Liver (tissue), 9 donors: Measurements from ENCODE around the gene KCTD6. TPM values are rescaled to one million over a fixed set of nuclear protein-coding genes. Genes with fewer than 3 reads are reported as not detected.

Source experiments
- DNase-seq: peaks from one replicate; pipeline ENCODE4 v3.0.0-alpha.2; 2017; ENCODE audit warnings: low spot score
- H3K27ac ChIP-seq, 2 donors: one replicate each; pipeline ENCODE4 v1.7.0; 2013; ENCODE audit warnings: inconsistent platforms in 2 of 2, low read length in 2 of 2, control low read depth in 1 of 2, low read depth in 1 of 2, mild to moderate bottlenecking in 1 of 2
- H3K27me3 ChIP-seq, 4 donors: one replicate each; pipeline versions ENCODE4 v1.6.1 to v1.7.0; 2013; ENCODE audit warnings: low read length in 3 of 4, inconsistent platforms in 1 of 4, mild to moderate bottlenecking in 1 of 4, moderate library complexity in 1 of 4; ENCODE audit not compliant: control insufficient read depth in 4 of 4, insufficient read depth in 4 of 4
- H3K36me3 ChIP-seq, 4 donors: one replicate each; pipeline versions ENCODE4 v1.6.1 to v1.7.0; 2013; ENCODE audit warnings: low read length in 3 of 4, mild to moderate bottlenecking in 3 of 4, low read depth in 1 of 4, moderate library complexity in 1 of 4; ENCODE audit not compliant: control insufficient read depth in 4 of 4, insufficient read depth in 3 of 4
- H3K4me1 ChIP-seq, 4 donors: one replicate each; pipeline versions ENCODE4 v1.6.1 to v1.7.0; 2013; ENCODE audit warnings: low read length in 3 of 4, mild to moderate bottlenecking in 3 of 4, moderate library complexity in 1 of 4; ENCODE audit not compliant: control insufficient read depth in 4 of 4, insufficient read depth in 4 of 4
- H3K4me3 ChIP-seq, 3 donors: one replicate each; pipeline versions ENCODE4 v1.6.1 to v1.7.0; 2013; ENCODE audit warnings: low read length in 3 of 3, control low read depth in 1 of 3, low read depth in 1 of 3, mild to moderate bottlenecking in 1 of 3
- H3K9ac ChIP-seq, 2 donors: one replicate each; pipeline ENCODE4 v1.7.0; 2013; ENCODE audit warnings: low read length in 2 of 2, mild to moderate bottlenecking in 2 of 2, moderate library complexity in 2 of 2, control low read depth in 1 of 2, low read depth in 1 of 2
- H3K9me3 ChIP-seq, 4 donors: one replicate each; pipeline versions ENCODE4 v1.6.1 to v1.7.0; 2013; ENCODE audit warnings: low read length in 3 of 4; ENCODE audit not compliant: control insufficient read depth in 4 of 4
- EGR1 ChIP-seq, 2 donors: IDR thresholded peaks; 2 replicates each; pipeline ENCODE4 v1.6.1; 2016 to 2018; ENCODE audit warnings: antibody characterized with exemption in 2 of 2, low read depth in 2 of 2
- FOXA1 ChIP-seq: IDR thresholded peaks from 2 replicates; pipeline ENCODE4 v1.6.1; 2016; ENCODE audit warnings: antibody characterized with exemption
- GABPA ChIP-seq, 2 donors: IDR thresholded peaks in 1 of 2; conservative IDR thresholded peaks in 1 of 2; 2 replicates each; pipeline ENCODE4 v1.6.1; 2016; ENCODE audit warnings: antibody characterized with exemption in 2 of 2, mild to moderate bottlenecking in 1 of 2, moderate library complexity in 1 of 2
- HNF4A ChIP-seq, 2 donors: conservative IDR thresholded peaks; 2 replicates each; pipeline ENCODE4 v1.6.1; 2016; ENCODE audit warnings: antibody characterized with exemption in 2 of 2, mild to moderate bottlenecking in 2 of 2
- HNF4G ChIP-seq: IDR thresholded peaks from 2 replicates; pipeline ENCODE4 v1.6.1; 2016; ENCODE audit warnings: antibody characterized with exemption
- JUND ChIP-seq, 2 donors: IDR thresholded peaks; 2 replicates each; pipeline ENCODE4 v1.6.1; 2016; ENCODE audit warnings: antibody characterized with exemption in 2 of 2
- NR2F2 ChIP-seq: IDR thresholded peaks from 2 replicates; pipeline ENCODE4 v1.6.1; 2016; ENCODE audit warnings: antibody characterized with exemption
- RAD21 ChIP-seq, 2 donors: IDR thresholded peaks; 2 replicates each; pipeline ENCODE4 v1.6.1; 2016; ENCODE audit warnings: antibody characterized with exemption in 2 of 2, mild to moderate bottlenecking in 2 of 2
- RXRA ChIP-seq, 2 donors: IDR thresholded peaks; 2 replicates each; pipeline ENCODE4 v1.6.1; 2017 to 2018; ENCODE audit warnings: antibody characterized with exemption in 2 of 2, mild to moderate bottlenecking in 1 of 2
- SP1 ChIP-seq: IDR thresholded peaks from 2 replicates; pipeline ENCODE4 v1.6.1; 2018; ENCODE audit warnings: antibody characterized with exemption, mild to moderate bottlenecking
- TAF1 ChIP-seq: conservative IDR thresholded peaks from 2 replicates; pipeline ENCODE4 v1.6.1; 2016; ENCODE audit warnings: antibody characterized with exemption, mild to moderate bottlenecking
- WGBS: extraction: QIAGEN DNeasy Blood & Tissue Kit; methylation state at CpG from one replicate; pipeline ENCODE4 v1.1.7; 2013; 5-methylcytosine and 5-hydroxymethylcytosine counted together
- polyA plus RNA-seq, 2 donors: library from polyadenylated mRNA; stranded (reverse) in 1 of 2; unstranded in 1 of 2; fragments of 200-250 nt in 1 of 2; fragments of >200 nt in 1 of 2; fragmentation: Nextera tagmentation in 1 of 2; extraction: Ambion mirVana in 1 of 2; gene quantifications; one replicate each; pipeline versions ENCODE4 v1.2.1 to v1.2.3, GENCODE V29; 2013 to 2015
- total RNA-seq, 2 donors: library from RNA; depleted of rRNA; stranded (reverse); fragments of >200 nt; gene quantifications; one replicate each; pipeline ENCODE4 v1.2.3, GENCODE V29; 2014
- TF ChIP-seq, protein P1 (sequence below): IDR thresholded peaks from 2 replicates; pipeline ENCODE4 v1.6.1; 2016; ENCODE audit warnings: antibody characterized with exemption, mild to moderate bottlenecking
- TF ChIP-seq, protein P2 (sequence below): IDR thresholded peaks from 2 replicates; pipeline ENCODE4 v1.6.1; 2016; ENCODE audit warnings: antibody characterized with exemption
- TF ChIP-seq, protein P3 (sequence below): IDR thresholded peaks from 2 replicates; pipeline ENCODE4 v1.6.1; 2016; ENCODE audit warnings: antibody characterized with exemption
- donor health status: healthy.
- donor health status: healthy.
- donor health status: healthy.
- donor health status: healthy.
- donor health status: healthy.

KCTD6 gene
- total and polyA plus RNA-seq, 4 donors = 6.5 to 13.8 (median 10.4) TPM

DNA sequence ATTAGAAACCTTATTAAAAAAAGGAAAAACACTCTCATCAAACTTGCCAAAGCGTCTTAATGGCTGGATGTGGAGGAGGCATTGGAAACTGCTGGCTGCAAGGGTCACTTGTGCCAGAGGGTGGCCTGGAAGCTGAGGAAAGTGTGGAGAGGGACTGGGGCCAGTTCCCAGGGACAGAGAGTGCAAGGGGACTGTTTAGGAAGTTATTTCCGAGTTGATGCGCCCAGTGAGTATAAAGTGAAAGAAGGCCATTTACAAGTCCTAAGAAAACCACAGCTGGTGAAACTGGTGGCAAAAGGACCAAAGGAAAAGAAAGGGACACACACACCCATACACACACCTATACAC, 7.2 kb upstream of the KCTD6 start:
- Histone ChIP-seq H3K4me1 (peaks cover 8 to 18% (median 14%) of the 10 kb centered on the region in 4 donors), H3K9me3 (no peaks in the 10 kb centered on the region), H3K27ac (no peak overlapping the region), H3K9ac (no peak overlapping the region), H3K4me3 (no peak overlapping the region), H3K27me3 (no peaks in the 10 kb centered on the region), H3K36me3 (no peaks in the 10 kb centered on the region)
- DNase-seq = no peak
- 85% methylated on average over 3 of the region's 3 CpGs for WGBS
- TF ChIP-seq, protein P1, sequence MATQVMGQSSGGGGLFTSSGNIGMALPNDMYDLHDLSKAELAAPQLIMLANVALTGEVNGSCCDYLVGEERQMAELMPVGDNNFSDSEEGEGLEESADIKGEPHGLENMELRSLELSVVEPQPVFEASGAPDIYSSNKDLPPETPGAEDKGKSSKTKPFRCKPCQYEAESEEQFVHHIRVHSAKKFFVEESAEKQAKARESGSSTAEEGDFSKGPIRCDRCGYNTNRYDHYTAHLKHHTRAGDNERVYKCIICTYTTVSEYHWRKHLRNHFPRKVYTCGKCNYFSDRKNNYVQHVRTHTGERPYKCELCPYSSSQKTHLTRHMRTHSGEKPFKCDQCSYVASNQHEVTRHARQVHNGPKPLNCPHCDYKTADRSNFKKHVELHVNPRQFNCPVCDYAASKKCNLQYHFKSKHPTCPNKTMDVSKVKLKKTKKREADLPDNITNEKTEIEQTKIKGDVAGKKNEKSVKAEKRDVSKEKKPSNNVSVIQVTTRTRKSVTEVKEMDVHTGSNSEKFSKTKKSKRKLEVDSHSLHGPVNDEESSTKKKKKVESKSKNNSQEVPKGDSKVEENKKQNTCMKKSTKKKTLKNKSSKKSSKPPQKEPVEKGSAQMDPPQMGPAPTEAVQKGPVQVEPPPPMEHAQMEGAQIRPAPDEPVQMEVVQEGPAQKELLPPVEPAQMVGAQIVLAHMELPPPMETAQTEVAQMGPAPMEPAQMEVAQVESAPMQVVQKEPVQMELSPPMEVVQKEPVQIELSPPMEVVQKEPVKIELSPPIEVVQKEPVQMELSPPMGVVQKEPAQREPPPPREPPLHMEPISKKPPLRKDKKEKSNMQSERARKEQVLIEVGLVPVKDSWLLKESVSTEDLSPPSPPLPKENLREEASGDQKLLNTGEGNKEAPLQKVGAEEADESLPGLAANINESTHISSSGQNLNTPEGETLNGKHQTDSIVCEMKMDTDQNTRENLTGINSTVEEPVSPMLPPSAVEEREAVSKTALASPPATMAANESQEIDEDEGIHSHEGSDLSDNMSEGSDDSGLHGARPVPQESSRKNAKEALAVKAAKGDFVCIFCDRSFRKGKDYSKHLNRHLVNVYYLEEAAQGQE = no peak
- no peak for TF ChIP-seq RAD21 (IDR thresholded peaks at IDR 0.05)
- TF ChIP-seq FOXA1 = no peak
- TF ChIP-seq TAF1 = no peak
- TF ChIP-seq, protein P2, sequence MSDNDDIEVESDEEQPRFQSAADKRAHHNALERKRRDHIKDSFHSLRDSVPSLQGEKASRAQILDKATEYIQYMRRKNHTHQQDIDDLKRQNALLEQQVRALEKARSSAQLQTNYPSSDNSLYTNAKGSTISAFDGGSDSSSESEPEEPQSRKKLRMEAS = no peak
- TF ChIP-seq GABPA (IDR thresholded peaks at IDR 0.05 in 1 of 2, conservative IDR thresholded peaks at IDR 0.05 in 1 of 2) = no peak
- TF ChIP-seq NR2F2 = no peak
- no peak for TF ChIP-seq RXRA (IDR thresholded peaks at IDR 0.05)
- TF ChIP-seq SP1 = no peak
- no peak for TF ChIP-seq EGR1 (IDR thresholded peaks at IDR 0.05; ENCODE audit: low read depth in 2 of 2)
- no peak for TF ChIP-seq HNF4G
- TF ChIP-seq, protein P3, sequence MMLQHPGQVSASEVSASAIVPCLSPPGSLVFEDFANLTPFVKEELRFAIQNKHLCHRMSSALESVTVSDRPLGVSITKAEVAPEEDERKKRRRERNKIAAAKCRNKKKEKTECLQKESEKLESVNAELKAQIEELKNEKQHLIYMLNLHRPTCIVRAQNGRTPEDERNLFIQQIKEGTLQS = no peak
- no peak for TF ChIP-seq HNF4A (conservative IDR thresholded peaks at IDR 0.05)
- TF ChIP-seq JUND (IDR thresholded peaks at IDR 0.05) = no peak

DNA sequence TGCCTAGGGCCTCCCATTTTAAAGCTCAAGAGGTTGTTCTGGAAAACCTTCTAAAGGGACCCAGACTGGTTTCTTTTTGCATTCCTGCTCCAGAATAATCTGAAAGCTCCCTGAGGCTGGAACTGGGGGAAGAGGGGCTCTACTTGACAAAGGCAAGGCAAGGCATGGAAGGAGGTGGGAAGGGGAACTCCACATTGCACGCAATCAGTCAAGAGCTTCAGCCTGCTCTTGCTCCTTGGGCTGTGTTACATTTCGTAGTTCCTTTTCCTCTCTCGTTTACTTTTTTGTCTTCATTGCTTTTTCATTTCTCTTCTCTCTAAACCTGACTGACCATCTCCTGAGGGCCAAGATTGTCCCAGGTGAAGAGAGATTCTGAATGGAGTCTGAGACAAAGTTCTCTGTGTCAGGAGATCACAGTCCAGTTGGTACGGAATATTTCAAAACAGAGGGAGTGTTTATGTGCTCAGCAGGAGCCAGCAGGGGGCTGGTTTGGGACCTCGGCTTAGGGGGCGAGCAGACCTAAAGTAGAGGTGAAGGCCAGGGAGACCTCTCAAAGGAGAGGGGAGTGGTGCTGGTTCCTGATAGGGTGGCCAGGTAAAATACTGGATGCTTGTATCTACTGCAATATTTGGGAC, 6.0 kb upstream of the KCTD6 start:
- no peak overlapping the region for H3K9ac ChIP-seq
- H3K9me3 ChIP-seq = no peaks in the 10 kb centered on the region
- no peak for DNase-seq
- no peaks in the 10 kb centered on the region for H3K36me3 ChIP-seq
- H3K4me3 ChIP-seq = no peak overlapping the region
- H3K4me1 ChIP-seq = peaks cover 8 to 22% (median 17%) of the 10 kb centered on the region in 4 donors
- TF ChIP-seq HNF4A (conservative IDR thresholded peaks at IDR 0.05) = peak; percentile 48 to 71
- no peak for TF ChIP-seq SP1
- TF ChIP-seq RXRA (IDR thresholded peaks at IDR 0.05) = peak in 1 of 2 donors; percentile 15
- WGBS = 71% methylated on average over 6 of the region's 6 CpGs
- H3K27ac ChIP-seq = no peak overlapping the region
- no peaks in the 10 kb centered on the region for H3K27me3 ChIP-seq
